Transverse colon (tissue), 4 donors: ENCODE data around the gene SESN3.

Experiments used
- CTCF ChIP-seq, 5 experiments: fragments of 200-600 bp in 3 of 5; fragments of 450-650 bp in 2 of 5; sonication (generic) in 3 of 5; IDR thresholded peaks; 1 replicate in 2 of 5; 2 replicates in 3 of 5; pipeline ENCODE4 v1.5.1; 2016 to 2017; ENCODE audit warnings: antibody characterized with exemption in 5 of 5, inconsistent platforms in 3 of 5, mild to moderate bottlenecking in 2 of 5, moderate library complexity in 1 of 5
- EP300 ChIP-seq: sonication (generic); formaldehyde crosslinking; IDR thresholded peaks from one replicate; pipeline ENCODE4 v1.6.1; 2017; ENCODE audit warnings: antibody characterized with exemption, low read depth
- POLR2AphosphoS5 ChIP-seq, 3 donors: sonication (generic); formaldehyde crosslinking; IDR thresholded peaks; one replicate each; pipeline ENCODE4 v1.6.1; 2016; ENCODE audit warnings: antibody characterized with exemption in 3 of 3

DNA sequence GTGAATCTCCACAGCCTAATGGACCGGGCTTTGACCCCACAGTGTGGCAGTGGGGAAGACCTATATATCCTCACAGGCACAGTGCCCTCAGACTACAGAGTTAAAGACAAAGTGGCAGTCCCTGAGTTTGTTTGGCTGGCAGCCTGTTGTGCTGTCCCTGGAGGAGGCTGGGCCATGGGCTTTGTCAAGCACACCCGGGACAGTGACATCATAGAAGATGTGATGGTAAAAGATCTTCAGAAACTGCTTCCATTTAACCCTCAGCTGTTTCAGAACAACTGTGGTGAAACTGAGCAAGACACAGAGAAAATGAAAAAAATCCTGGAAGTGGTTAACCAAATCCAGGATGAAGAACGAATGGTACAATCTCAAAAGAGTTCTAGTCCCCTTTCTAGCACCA is 102.4 kb downstream of the SESN3 start:
- TF ChIP-seq CTCF (IDR thresholded peaks at IDR 0.05), result no peak
- TF ChIP-seq POLR2AphosphoS5 (IDR thresholded peaks at IDR 0.05), result no peak
- TF ChIP-seq EP300, result no peak
